HG02678 (cell line): ENCODE data around the gene FOXK2.

Experiments used
- ATAC-seq: cut with Tn5 transposase; IDR thresholded peaks from one replicate; pipeline ENCODE4 v1.9.1; 2021; ENCODE audit warnings: mild to moderate bottlenecking, moderate library complexity; ENCODE audit not compliant: unreplicated experiment

The FOXK2 gene

DNA sequence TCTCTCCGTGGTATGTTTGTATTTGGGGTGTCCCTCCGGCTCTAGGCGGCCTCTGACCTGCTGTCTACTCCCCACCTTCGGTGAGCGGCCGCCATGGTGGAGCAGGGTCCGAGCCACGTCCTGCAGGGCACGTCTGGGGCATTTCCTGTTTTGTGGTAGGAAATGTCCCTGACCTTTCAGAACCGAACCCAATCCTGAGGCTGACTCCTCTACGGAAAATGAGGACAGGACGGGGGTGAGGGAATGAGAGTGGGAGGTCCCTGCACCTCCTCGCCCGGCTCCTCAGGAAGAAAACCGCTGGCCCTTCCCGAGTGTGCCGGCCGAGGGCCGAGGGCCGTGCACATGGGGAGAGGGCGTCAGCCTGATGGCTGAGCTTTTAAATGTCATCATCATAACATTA lies 83.0 kb downstream of the FOXK2 start:
- ATAC-seq = no peak

- ATAC-seq = no peak
These were observed 83.6 kb downstream of the FOXK2 start for GRCh38 chr17:82602986-82603710.

GRCh38 chr17:82603981-82604448 lies 84.5 kb downstream of the FOXK2 start:
- no peak for ATAC-seq

GRCh38 chr17:82604532-82604931 lies 85.0 kb downstream of the FOXK2 start:
- no peak for ATAC-seq

DNA sequence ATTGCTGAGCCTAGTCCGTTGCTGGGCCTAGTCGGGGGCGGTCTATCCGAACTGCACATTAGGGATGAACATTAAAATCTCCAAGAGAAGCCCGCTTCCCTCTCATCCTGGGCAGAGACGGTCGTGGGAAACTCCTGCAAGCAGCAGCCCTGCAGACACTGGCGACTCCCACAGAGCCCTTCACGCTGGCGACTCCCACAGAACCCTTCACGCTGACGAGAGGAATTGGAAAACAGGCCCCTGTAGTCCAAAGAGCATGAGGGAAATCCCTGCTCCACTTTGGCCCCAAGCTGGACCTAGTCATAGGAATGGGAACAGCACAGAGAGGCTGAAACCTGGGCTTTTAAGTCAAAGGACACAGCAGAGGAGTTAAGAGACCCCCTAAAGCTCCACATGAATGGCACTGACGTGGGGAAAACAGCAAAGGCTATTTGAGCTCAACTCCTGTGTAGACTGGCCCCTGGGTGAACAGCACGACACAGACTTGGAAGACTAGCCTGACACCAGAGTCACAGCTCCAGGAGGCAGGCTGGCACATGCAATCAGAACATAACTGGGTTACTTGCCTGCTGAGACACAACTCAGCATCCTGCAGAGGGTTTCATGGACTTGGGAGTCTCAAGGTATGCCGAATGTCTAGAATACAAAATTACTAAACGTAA lies 86.5 kb downstream of the FOXK2 start:
- ATAC-seq = no peak

GRCh38 chr17:82608816-82609215 lies 89.3 kb downstream of the FOXK2 start:
- no peak for ATAC-seq

DNA sequence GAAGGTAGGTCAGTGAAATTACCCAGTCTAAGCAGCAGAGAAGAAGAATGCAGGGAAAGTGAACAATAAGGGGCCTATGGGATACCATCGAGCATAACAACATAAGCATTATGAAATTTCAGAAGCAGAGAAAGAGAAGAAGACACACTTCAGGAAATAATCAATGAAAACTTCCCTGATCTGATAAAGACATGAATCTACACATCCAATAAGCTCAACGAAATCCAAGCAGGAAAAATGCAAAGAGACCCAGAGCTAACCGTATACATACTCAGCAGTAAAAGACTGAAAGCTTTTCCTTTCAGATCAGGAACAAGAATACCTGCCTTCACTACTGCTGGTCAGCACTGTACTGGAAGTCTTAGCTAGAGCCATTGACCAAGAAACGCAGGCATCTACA lies 90.1 kb downstream of the FOXK2 start:
- ATAC-seq = no peak

GRCh38 chr17:82611140-82612058 lies 91.9 kb downstream of the FOXK2 start:
- ATAC-seq = no peak

DNA sequence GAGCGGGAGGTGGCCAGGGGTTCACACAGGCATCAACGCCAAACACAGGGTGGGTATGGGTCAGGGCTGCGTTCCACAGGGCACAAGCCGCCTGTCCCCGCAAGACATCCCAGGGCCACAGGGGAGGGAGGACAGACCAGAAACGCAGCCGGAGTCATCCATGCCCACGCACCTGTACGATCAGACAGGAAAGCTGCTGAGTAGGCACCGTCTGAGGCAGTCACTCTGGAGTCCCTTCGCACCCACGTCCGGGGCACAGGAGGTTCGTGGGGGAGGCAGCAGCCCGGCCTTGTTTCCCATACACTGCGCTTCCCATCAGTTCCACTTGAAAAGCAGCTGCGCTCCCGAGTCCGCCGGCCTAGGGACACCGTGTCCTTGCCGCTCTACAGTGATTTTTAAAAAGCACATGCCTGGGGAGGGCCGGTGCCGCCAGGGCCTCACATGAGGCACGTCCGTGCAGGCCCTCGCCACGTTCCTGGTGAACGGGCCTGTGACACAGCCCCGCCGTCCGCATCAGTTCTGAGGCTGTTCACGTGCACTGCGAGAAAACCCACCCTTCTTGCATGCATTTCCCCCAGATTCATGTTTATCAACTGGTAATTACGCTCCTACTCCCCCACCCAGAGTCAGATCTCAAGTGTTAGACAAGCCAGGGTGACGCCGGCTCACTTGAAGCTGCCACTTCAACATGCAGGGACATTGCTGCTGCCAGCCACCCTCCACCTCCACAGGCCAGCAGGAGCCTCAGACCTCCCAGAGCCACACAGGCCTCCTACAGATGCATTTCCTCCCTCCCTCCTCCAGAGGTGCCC lies 94.0 kb downstream of the FOXK2 start:
- ATAC-seq = no peak

DNA sequence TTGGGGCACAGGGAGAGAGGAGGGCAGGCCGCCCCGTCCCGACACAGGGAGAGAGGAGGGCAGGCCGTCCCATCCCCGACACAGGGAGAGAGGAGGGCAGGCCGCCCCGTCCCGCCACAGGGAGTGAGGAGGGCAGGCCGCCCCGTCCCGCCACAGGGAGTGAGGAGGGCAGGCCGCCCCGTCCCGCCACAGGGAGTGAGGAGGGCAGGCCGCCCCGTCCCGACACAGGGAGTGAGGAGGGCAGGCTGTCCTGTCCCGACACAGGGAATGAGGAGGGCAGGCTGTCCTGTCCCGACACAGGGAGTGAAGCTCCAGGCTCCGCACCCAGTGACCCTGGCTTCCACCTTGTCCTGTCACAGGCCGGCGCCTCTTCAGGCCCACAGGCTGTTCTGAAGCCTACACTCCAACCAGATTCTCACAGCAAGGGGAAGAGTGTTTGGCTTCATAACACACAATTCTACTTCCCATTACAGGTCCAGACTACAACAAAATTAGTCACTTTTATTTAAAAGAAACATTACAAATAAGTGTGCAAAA lies 94.6 kb downstream of the FOXK2 start:
- ATAC-seq = no peak

DNA sequence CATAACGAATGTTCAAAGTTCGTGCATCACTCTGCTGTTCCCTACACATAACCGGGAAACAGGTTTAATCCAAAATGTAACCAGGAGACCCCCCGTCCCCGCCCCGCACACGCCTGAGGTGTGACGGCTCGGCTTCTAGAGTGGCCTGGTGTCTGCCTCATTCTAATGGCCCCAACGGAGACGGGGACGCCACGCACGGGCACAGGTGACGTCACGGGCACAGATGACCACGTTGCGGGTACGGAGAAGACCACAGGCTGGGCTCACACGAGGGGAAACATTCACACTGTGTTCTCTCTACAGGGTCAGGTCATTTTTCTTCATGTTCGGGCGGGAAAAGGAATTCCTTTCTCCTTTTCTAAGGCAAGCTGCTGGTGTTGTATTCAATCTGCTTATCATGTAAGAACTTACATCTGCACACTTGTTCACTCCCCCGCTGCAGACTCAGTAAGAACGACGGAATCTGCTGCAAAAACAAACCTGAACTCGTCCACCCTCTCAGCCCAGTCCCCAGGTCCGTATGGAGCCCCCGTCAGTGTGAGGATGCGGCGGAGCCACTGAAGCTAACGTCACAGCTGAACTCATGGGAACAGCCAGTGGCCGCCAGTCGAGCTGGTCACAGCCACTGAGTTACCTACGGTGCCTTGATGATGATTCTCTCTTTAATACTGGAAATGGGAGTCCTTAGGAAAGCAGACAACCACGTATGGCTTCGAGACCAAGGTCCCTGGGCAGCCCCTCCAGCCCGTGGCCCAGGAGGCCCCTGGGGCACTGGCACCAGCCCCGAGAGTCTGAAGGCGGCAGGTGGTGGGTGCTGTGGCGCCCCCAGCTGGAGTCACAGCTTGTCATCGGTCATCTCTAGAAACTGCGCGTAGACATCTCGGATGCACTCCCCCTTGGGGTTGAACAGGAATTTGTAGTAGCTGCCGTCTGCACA lies 95.8 kb downstream of the FOXK2 start:
- ATAC-seq = no peak

DNA sequence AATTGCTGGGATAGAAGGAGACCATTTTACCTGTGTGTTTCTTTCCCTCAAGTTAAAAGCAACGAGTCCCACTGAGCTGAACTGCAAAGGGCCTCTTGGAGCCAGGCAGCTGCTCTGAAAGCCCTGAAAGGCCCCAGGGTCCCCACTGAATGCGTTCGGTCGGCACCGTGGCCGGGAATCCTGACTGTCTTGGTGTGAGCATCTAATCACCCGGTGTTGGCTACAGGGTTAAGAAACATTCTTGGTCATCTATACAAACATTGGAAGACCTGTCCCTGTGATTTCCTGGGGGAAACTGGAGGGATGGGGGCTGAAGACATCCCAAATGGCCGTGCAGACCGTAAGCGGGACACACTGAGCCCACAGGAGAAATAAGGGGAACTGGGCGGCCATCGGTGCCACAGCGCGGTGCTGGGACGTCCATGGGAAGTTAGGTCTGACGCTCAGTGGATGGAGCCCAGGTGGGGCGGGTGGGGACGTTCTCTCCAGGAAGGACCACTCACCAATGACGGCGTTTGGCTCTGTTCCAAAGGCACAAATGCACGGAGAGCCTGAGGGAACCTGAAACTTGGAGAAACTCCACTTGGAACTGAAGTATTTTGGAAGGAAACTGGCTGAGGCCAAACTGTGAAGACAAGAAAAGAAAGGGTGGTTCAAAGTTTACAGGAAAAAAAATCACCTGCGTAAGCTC lies 96.6 kb downstream of the FOXK2 start:
- no peak for ATAC-seq

DNA sequence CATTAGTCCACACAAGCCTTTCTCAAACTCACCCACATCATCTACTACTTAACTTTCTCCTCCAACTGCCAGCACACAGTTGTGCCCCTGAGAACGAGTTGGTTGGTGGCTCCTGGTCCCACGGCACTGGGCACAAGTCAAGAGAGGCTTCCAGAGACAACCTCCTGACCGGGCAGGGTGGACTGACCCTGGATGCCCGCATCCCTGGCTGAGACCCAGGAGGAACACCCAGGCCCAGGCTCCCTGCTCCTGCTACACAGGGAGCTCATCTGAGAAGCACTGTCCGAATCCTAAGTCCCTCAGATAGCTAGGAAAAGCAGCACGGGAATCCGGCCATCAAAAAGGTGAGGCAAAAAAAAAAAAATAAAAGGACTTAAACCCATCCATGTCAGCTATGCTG lies 99.7 kb downstream of the FOXK2 start:
- ATAC-seq = no peak

- no peak for ATAC-seq
These were observed 100.1 kb downstream of the FOXK2 start for GRCh38 chr17:82619641-82620040.

GRCh38 chr17:82623707-82624106 lies 104.2 kb downstream of the FOXK2 start:
- ATAC-seq = no peak

DNA sequence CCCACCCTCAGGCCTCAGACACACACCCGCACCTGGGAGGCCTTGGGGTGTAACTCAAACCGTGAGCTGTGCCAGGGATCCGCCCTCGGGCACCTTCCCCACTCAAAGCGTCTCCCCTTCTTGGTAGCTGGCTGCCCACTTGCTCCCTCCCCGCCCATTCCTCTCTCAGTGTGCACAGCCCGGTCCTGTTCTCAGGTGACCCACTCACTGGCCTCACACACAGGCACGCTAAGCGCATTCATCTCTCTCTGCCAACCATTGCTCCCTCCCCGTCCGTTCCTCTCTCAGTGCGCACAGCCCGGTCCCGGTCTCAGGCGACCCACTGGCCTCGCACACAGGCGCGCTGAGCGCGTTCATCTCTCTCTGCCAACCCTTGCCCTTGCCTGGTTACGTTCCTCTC lies 107.9 kb downstream of the FOXK2 start:
- ATAC-seq = no peak

- ATAC-seq = no peak
These were observed 110.2 kb downstream of the FOXK2 start for GRCh38 chr17:82629748-82630147.

GRCh38 chr17:82630212-82630611 lies 110.7 kb downstream of the FOXK2 start:
- no peak for ATAC-seq

DNA sequence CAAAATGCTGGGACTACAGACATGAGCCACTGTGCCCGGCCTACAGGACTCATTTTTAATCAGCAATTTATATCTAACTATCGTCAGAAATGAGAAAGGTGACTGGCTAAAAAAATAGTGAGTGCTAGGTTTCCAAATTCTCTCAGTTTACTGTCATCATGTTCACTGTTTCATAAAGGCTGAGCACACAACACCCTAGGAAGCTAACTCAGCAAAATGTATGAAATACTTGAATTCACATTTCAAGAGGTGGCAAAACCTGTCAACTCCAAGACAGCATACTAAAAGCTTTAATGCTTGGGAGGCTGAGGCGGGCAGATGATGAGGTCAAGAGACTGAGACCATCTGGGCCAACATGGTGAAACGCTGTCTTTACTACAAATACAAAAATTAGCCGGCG lies 112.0 kb downstream of the FOXK2 start:
- no peak for ATAC-seq
